DMS153 (cell line): ENCODE data around the gene ESRP2.

Source experiments
- DNase-seq: peaks from one replicate; lab custom pipeline; 2025; lab: John Stamatoyannopoulos, UW

The ESRP2 gene

DNA sequence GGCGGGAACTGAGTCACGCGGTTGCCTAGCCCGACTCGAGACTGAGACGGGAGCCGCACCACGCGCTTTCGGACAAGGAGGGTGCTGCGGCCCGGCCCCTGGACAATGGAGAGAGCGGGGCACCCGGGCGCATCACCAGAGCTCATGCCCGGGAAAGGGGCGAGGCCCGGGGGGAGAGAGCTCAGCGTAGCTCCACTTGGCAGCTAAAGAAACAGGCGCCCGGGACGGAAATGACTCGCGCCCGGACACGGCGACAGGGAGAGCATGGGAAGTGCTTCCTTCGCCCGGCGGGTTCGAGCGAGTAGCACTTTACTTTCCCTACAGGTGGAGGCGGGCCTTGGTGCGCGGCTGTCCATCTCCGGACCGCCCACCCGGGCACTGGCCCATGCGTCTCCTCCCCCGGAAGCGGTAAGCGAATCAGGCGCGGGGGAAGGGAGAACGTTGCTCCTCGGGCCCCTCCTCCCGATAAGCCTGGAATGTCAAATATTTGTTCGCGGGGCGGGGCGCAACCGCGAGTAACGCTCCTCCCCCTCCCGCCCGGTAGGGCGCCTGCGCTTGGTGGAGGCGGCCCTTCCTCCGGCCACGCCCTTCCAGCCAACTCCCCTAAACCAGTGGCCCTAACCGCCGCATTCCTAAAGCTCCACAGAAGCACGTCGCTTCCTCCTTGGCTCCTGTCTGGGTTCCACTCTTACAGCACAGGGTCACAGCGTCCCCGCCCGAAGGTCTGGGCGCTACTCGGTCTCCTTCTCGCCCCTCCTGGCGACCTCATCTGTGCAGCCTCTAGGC lies 1.5 kb upstream of the ESRP2 start:
- DNase-seq: peak; percentile 99

- DNase-seq: no peak
Observed at GRCh38 chr16:68236826-68237242, 907 bp upstream of the ESRP2 start.

DNA sequence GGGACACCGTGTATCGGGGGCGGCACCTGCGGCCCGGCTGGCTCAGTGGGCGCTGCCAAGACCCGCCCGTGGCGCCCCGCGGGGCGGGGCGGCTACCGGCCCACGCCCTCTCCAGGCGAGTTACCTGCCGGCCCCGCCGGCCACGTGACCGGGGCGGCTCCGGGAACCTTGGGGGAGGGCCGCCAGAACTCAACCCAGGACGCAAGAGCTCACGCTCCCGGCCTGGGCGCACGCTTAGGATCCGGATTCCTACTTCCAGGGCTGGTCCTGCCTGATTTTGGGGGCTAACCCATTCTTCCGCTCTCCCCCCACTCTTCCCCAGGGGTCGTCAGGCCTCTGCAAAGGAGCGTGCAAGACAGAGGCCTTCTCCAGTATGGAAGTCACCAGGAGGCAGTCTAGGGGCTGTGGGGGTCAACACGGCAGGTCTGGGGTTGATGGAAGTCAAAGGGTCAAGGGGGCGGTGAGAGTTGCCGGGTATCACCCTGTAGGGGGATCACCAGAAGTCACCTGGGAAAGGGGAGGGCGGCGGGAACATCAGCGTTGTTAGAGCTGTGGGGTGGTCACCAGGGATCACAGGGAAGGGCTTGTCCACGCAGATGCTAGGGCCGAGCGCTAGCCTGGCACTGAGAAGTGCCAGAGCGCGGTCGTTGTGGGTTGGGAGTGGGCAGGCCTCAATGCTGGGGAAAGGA lies 354 bp upstream of the ESRP2 start:
- peak; percentile 76 for DNase-seq

DNA sequence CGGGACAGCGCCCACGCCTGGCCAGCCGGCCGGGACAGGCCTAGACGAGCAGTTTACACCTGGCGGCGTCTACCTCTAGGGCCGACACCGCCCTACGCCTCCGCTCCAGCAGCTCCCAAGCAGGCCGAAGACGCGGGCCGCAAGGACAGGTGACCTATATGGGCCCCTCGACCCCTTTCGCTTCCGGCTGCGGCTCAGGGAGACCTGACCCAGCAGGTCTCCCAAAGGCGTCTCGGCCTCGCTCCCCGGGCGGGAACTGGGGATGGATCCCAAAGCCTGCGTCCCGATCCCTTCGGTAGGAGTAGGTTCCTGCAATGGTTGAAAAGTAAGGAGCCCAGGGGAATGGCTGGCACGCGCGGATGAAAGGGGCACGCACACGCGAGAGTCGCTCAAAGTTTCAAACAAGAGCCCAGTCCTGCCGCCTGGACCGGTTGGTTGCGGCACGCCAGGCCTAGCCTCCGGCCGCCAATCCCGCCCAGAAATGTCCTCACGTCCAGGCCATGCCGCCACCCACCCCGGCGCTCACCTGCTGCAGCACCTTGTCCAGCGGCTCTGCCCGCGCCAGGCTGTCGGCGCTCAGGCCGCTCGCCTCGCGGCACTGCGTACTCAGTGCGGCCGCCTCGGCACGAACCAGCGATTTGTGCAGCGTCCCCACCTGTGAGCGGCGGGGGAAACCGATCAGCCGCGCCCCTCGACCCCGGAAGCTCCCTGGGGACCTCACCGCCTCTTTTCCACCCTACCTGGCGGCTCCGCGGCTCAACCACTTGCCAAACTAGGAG lies 630 bp downstream of the ESRP2 start:
- no peak for DNase-seq

DNA sequence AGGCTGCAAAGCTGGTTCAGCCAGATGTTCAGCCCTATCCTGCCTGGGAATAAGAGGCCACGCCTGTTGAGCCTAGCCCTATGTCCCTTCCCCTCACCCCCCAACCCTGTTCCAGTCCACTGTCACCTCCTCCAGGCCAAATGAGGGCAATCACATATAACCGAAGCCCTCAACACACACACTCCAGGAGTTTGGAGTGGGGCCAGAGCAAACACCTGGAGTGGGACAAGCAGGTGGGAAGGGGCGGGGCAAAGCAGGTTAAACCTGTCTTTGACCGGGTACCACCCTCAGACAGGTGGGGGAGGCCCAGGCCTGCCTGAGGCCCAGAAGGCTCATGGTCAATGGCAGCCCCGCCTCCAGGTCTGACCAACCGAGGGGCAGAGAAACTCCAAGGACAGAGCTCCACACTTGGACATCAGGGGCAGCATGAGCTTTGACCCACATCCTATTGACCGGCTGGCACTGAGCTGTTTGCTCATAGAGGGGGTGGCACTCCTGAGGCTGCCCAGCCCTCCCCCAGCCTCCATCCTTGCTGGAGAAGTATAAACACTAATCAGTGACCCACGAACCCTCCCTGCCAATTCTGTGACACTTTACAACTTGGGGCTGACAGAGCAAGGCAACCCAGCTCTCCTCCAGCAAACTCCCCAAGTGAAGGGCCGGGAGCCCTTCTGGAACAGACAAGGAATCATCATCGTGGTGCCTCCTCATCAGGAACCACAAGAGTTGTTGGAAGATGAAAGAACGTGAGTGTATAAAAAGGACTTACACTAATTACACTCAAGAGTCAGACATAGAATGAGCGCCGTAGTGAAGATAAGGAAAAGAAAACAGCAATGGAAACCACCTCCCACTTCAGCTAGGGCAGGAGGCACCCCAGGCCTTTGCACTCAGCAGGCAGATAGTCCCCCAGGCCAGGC lies 1.5 kb downstream of the ESRP2 start:
- DNase-seq: peak; percentile 96

DNA sequence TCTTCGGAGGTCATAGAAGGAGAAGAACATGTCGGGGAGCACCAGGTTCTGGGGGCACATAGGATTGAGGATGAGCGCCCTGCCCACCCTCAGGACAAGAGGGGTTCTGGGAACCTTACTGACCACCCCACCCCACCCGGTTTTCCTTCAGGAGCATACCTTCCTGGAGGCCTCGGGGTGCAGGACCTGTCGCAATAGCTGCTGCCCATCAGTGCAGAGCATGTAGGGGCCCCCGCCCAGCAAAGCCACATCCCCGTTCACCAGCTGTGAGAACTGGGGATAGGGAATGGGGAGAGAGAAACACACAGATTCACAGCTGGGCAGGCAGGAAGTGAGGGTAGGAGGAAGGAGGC lies 2.1 kb downstream of the ESRP2 start:
- DNase-seq: no peak

GRCh38 chr16:68233085-68233834 lies 2.7 kb downstream of the ESRP2 start:
- no peak for DNase-seq

DNA sequence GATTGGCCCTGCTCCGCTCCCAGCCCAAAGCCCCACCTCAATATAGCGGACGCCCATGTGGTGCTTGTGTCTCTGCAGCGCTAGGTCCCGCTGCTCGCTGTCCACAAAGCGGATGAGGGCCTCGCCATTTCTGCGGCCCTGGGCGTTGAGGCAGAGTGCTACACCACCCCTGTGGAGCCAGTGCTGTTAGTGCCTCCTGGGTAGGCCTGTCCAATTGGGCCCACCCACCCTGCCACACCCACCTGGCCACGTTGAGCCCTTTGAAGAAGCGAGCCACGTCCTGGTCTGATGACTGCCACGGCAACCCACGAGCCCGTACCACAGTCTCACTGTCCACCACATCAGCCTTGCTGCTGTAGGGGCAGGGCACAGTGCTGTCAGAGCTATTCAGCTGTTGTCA lies 3.6 kb downstream of the ESRP2 start:
- no peak for DNase-seq

- no peak for DNase-seq
Observed at GRCh38 chr16:68231384-68232136, 4.4 kb downstream of the ESRP2 start.

GRCh38 chr16:68230956-68231355 lies 5.0 kb downstream of the ESRP2 start:
- no peak for DNase-seq

- DNase-seq: no peak
Observed at GRCh38 chr16:68230176-68230571, 5.8 kb downstream of the ESRP2 start.

DNA sequence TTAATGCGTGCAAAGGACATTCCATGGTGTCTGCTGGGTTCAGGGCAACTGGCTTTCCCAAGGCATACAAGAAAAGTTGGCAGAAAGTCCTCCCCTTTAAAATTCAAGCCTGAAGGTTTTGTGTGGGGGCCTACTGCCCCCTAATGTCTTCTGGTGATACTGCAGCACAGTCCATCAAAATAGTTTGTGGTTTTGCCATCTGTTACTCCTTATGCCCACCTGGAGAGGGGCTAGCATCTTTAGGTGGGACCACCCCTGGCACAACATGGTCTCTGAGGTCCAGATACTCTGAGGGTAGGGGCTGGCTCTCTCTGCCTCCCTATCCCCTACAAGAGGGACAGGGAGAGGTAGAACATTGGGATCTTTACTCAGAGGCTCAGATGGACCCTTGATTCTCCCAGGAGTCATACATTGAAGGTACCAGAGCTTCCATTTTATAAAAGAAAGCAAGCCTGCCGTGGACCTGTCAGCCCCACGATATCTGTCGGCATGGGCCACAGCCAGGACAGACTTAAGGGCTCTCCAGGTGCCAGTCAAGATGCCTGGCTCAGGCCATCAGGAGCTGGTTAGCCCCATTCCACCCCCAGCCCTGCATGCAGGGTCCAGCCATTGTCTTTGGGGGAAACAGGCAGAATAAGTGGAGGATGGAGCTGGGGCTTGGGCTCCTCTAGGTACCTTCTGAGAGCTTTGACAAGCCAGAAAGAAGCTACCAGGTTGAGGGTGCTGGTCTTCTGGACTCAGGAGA lies 6.3 kb downstream of the ESRP2 start:
- DNase-seq: peak; percentile 21

DNA sequence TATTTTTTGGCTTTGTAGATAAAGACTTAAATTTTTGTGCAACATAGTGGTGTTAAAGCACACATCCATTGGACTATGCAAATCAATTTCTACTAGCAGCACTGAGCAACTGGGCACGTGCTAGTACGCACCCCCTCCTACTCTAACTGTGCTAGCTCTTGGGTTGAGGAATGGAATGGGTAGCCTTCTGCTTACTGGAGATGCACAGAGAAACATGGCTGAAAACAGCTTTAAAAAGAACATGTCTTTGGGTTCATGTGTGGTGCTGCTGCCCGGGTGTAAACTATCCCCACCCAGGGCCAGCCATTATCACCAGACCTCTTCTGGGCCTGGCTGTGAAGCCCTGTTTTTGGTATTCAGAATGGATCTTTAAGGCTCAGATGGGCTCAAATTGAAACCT lies 7.3 kb downstream of the ESRP2 start:
- DNase-seq: no peak

DNA sequence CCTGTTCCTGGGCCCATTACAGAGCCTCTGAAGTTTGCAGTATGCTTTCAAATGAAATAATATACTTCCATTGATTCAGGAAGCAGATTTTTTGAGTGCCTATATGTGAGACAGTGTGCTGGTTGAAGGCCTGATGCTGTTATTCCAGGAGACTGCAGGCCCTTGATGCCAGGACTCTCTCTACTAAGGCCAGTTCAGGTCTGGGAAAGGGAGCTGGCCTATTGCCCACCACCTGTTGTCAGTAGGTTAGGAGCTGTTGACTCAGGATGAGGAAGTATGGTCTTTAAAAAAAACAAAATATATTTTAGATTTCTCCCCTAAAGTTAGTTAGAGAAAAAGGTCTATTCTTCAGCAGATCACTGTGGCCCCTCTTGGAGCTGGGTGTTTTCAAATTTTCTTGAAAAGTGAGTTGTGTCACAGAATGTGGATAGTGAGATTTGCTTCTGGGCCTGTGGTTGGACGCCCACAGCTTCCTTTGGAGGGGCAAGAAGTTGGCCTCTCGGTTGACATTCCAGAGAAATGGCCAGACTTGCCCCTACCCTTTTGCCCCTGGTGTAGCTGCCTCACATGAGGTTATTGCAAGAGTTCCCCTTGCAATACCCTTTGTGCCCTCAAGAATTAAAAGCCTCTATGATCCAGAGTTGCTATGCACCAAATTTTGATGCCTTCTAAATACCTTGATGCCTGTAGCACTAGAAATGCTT lies 7.9 kb downstream of the ESRP2 start:
- no peak for DNase-seq

DNA sequence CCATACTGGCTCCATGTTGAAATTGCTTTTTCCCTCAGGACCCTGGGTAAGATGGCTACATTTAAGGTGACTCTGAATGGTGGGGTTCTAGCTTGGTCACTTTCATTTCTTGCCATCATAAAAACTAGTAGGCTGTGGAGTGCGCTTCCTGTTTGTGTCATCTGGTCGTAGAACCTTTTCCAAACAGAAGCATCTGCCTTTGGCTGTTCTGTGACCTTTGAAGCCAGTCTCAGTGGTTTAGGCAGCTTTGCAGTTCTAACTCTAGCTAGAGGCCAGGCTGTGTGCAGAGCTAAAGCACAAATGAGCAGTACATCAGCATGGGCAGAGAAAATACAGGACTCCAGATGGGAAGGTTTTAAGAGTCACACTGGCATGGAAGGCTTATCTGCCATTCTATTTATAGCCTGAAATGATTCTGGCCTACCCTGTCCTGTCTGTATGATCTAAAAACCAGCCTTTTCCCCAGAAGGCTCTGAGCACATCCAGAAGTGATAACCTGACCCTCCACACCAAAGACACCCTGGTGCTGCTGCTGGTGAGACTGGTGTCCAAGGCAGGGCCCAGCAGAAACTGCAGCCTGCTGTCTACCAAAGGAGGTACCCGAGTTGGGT lies 8.6 kb downstream of the ESRP2 start:
- DNase-seq: peak; percentile 13

- no peak for DNase-seq
Observed at GRCh38 chr16:68226116-68226515, 9.8 kb downstream of the ESRP2 start.

- DNase-seq: no peak
Observed at GRCh38 chr16:68223072-68223471, 12.9 kb downstream of the ESRP2 start.

- no peak for DNase-seq
Observed at GRCh38 chr16:68219725-68220351, 16.1 kb downstream of the ESRP2 start.
